Measurements from ENCODE around the gene CUBN.

CUBN gene

GRCh38 chr10:17129741-17130140 lies at the start of gene CUBN:
CUBN (minus strand) TSS chr10:17129811; CDS start chr10:17129765, 46 bp downstream.
- H3K4me3 ChIP-seq (ENCODE audit: low read depth, low read length): no peak within 1 kb of the TSS
- no peak for TF ChIP-seq CTCF (conservative IDR thresholded peaks at IDR 0.05; ENCODE audit: low read depth, low read length)
- DNase-seq (ENCODE audit: low read depth): no peak

GRCh38 chr10:17179002-17179401 lies 49.4 kb upstream of the CUBN start:
- H3K4me3 ChIP-seq (ENCODE audit: low read depth, low read length): no peak overlapping the region
- DNase-seq (ENCODE audit: low read depth): peak; percentile 75
- no peak for TF ChIP-seq CTCF (conservative IDR thresholded peaks at IDR 0.05; ENCODE audit: low read depth, low read length)

- no peak for DNase-seq (ENCODE audit: low read depth)
- no peak for TF ChIP-seq CTCF (conservative IDR thresholded peaks at IDR 0.05; ENCODE audit: low read depth, low read length)
- no peak overlapping the region for H3K4me3 ChIP-seq (ENCODE audit: low read depth, low read length)
These were observed 48.4 kb upstream of the CUBN start for GRCh38 chr10:17178006-17178405.

GRCh38 chr10:17177014-17177413 lies 47.4 kb upstream of the CUBN start:
- DNase-seq (ENCODE audit: low read depth): no peak
- no peak overlapping the region for H3K4me3 ChIP-seq (ENCODE audit: low read depth, low read length)
- TF ChIP-seq CTCF (conservative IDR thresholded peaks at IDR 0.05; ENCODE audit: low read depth, low read length): no peak

- H3K4me3 ChIP-seq (ENCODE audit: low read depth, low read length): no peak overlapping the region
- no peak for TF ChIP-seq CTCF (conservative IDR thresholded peaks at IDR 0.05; ENCODE audit: low read depth, low read length)
- no peak for DNase-seq (ENCODE audit: low read depth)
These were observed 46.5 kb upstream of the CUBN start for GRCh38 chr10:17176091-17176490.

- TF ChIP-seq CTCF (conservative IDR thresholded peaks at IDR 0.05; ENCODE audit: low read depth, low read length): no peak
- peak; percentile 60 for DNase-seq (ENCODE audit: low read depth)
- H3K4me3 ChIP-seq (ENCODE audit: low read depth, low read length): no peak overlapping the region
These were observed 45.9 kb upstream of the CUBN start for GRCh38 chr10:17175551-17175950.

- no peak overlapping the region for H3K4me3 ChIP-seq (ENCODE audit: low read depth, low read length)
- DNase-seq (ENCODE audit: low read depth): peak; percentile 57
- TF ChIP-seq CTCF (conservative IDR thresholded peaks at IDR 0.05; ENCODE audit: low read depth, low read length): no peak
These were observed 45.0 kb upstream of the CUBN start for GRCh38 chr10:17174626-17175025.

Data from choroid plexus epithelial cell (primary cell).